GM21576 (cell line): Measurements from ENCODE around the gene SGTA.
A peak's percentile ranks its signal among the peaks of the same experiment; 100 is the strongest.
"Not testable (repeated sequence)": the region's sequence is repeated elsewhere in the genome, so short reads cannot be mapped to it uniquely, and the experiment has no call there.

Experiments
- ATAC-seq: cut with Tn5 transposase; IDR thresholded peaks from one replicate; pipeline ENCODE4 v1.9.1; 2021; ENCODE audit warnings: mild to moderate bottlenecking, moderate library complexity; ENCODE audit not compliant: unreplicated experiment

The SGTA gene, protein sequence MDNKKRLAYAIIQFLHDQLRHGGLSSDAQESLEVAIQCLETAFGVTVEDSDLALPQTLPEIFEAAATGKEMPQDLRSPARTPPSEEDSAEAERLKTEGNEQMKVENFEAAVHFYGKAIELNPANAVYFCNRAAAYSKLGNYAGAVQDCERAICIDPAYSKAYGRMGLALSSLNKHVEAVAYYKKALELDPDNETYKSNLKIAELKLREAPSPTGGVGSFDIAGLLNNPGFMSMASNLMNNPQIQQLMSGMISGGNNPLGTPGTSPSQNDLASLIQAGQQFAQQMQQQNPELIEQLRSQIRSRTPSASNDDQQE

DNA sequence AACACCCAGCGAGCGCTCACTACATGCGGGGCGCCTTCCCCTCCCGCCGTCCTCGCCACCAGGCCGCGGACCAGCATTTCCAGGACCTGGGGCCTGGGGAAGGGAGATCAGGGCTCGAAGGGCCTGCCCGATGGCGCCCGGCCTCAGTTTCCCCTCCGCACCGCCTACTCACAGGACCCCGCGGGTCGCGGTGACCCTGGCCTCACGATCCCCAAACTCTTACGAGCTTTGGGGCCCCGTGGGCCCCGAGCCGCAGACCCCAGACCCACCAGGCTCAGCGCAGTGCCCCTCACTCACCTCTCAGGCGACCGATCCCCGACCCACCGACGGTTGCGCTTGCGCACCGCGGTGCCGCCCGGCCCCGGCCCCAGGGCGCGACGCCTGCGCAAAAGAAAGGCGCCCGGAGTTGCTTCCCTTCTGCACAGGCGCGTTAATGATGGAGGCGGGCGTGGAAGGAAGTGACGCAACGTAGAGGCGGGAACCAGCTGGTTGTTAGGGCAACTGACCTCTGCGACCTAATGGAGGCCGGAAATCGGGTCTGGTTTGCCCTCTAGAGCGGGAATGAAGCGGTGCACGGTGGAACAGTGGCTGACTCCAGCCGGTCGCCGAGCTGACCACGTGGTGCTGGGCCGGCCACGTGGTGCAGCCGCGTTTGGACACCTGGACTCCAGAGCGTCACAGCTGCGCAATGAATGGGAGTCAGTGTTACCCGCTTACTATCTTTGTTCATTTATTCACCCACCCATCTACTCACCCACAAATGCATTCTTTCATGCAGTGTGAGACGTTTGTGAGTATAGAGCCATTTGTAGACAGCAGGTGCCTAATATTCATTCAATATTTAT is at the start of gene SGTA:
TSS of gene SGTA (minus strand) at position 338 of the 845 bp plus-strand sequence. CDS start 14,205 bp downstream, outside the sequence.
- ATAC-seq = peak; percentile 71

DNA sequence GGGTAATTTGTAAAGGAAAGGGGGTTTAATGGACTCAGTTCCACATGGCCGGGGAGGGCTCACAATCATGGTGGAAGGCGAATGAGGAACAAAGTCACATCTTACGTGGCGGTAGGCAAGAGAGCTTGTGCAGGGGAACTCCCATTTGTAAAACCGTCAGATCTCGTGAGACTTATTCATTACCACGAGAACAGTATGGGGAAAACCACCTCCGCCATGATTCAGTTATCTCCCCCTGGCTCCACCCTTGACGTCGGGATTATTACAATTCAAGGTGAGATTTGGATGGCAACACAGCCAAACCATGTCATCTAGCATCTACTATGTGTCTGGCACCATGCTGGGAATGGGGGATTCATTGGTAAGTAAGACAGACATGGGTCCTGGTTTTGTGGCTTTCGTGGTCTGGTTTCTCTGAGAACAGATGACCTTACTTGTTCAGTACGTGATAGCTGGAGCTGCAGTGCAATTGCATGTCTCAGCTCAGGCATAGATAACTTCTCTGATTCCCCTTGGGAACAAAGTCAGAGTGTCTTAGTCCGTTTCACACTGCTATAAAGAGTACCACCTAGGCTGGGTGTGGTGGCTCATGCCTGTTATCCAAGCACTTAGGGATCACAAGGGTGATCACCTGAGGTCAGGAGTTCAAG is 44.9 kb upstream of the SGTA start:
- ATAC-seq = no peak

DNA sequence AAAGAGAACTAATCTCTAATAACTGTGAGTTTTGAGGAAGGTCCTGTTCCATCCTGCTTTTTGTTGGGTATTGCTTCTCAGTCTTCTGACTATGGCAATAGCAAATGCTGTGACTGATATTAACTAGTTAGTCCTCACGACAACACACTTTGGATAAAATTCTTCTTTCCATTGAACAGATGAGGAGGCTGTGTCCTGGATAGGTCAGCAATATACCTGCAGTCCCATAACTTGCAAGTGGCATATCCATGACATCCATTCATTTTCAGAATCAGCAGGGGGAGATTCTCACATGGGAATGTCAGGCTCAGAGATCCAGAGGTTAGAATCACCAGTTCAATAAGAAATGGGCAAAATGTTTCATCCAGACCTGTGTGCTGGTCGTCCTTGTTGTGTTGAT is 43.9 kb upstream of the SGTA start:
- ATAC-seq = no peak

DNA sequence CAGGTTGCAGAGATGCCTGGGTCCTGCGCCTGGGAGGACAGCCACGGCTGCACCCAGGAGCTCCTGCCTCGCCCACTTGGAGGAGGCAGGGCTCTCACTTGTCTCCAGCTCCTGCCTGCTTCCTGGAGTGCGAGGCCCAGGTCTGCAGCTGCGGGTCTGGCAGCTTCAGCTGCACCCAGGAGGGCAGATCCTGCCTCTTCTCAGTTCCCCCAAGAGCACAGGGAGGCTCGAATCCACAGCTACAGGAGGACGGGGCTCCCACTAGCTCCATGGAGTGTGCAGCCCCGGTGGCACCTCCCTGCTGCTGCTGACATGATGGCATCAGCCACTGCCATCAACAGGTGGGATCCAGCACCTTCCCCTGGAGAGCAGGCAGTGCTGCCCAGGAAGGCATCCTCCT is 41.1 kb upstream of the SGTA start:
- no peak for ATAC-seq

DNA sequence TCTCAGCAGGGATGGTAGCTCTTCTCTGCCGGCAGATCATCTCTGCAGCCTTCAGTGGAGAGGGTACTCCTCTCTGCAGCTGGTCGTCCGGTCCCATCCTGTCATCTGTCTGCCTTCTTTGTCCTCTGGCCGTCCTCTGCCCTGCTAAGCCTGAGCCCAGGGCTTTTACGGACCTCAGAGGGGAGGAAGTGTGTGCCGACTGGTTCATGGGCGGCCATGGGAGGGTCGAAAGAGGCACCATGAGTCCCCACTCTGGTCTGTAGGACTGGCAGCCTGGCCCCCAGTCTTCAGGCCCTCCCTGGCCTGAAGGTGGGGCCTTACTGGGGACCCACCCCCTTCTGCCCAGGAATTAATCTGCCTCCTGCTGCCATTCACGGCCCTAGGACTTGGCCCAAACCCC is 40.6 kb upstream of the SGTA start:
- ATAC-seq = no peak

DNA sequence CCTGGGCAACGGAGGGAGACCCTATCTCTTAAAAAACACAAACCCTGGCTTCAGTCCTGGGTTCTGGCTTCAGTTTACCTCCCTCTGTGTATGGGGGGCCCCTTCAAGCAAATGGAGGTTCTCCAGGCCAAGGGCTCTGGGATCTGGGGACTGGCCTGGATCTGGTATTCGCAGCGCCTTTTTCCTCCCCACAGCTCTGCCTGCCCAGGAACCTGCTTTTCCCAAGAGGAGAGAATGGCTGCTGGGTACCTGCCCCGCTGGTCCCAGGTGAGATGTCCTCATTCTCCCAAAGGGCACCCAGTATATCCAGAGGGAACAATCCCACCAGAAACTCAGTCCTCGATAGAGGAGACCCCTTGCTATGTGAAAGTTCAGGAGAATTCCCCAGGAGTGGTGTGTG is 39.8 kb upstream of the SGTA start:
- no peak for ATAC-seq

DNA sequence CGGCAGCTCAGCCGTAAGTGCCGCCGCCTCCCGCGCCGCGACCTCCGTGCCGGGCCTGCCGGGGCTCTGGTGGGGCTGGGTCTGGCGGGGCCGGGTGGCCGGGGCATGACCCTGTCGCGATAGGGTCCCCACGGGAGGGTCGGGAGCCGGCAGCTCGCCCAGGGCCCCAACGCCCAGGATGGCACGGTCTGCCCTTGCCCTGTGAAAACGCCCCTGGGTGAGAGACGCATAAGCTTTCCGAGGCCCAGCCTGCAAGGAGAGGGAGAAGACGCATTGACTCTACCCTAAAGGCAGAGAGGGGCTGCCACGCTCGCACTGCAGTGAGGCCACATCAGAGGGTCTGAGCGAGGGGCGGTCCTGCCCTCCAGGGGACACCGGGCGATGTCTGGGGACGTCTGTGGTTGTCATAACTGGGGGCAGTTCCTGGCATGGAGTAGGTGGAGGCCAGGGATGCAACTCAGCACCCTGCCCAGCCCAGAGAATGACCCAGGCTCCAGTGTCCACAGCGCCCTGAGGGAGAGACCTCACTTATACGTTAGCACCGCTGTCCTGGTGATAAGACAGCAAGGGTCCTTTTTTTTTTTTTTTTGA is 37.1 kb upstream of the SGTA start:
- ATAC-seq = peak; percentile 9

DNA sequence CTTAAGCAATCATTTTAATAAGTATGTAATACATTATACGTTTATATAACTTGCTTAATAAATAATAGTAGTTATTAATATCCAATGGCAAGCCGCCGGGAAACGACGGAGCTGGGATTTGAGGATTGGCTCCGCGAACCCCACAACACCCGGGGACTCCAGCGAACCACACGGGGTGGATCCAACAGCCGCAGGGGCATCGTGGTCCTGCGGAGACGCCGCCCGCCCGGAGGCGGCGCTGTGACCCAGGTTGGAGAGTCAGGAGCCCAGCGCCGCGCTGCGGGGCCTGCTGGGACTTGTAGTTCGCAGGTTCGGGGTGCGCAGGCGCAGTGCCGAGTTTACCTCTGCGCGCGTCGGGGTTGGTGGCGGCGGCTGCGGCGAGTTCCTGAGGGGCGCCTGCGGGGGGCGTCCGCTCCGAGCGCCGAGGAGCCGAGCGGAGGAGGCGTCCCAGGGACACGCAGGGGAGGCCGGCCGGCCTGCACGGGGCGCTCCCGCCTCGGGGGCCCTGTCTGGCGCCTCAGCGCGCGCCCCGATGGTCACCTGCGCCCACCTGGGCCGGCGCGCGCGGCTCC is 36.6 kb upstream of the SGTA start, which contains the start of gene ZNF554:
TSS of gene ZNF554 (plus strand) at position 329 of the 572 bp plus-strand sequence. CDS start at position 533, 204 bp downstream.
- peak; percentile 88 for ATAC-seq

DNA sequence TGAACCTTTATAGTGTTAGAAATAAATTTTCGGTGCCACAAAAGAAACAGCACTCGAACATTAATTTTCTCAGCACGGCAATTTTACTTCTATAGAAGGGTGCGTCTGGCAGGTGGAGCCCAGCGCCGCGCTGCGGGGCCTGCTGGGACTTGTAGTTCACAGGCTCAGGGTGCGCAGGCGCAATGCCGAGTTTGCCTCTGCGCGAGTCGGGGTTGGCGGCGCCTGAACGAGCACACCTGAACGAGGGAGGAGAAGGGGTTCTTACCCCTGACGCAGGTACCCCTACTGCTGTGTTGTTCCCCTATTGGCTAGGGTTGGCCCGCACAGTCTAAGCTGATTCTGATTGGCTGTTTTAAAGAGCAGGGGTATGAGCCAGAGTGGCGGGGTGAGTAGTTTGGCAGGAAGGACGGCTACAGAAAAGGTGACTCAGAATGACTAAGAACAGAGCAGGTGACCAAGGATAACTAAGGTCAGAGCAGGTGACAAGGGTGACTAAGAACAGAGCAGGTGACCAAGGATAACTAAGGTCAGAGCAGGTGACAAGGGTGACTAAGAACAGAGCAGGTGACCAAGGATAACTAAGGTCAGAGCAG is 34.3 kb upstream of the SGTA start:
- not testable (repeated sequence) for ATAC-seq

DNA sequence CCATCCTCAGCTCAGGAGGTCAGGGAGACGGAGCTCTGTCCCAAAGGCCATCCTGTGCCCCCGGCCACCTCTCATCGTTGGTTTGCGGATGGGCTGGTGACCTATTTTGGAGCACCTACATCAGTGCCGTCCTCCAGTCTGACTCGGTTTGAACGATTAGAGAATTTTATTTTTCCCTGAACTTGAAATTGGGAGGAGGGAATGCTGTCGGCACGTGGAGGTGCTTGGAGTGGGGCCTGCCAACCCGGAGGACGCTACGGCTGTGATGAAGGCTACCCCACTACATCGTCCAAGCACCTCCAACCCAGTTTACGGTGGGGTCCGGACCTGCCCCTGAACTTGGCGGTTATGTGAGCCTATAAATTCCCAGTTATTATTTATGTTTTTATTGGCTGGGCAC is 33.6 kb upstream of the SGTA start:
- ATAC-seq = no peak

DNA sequence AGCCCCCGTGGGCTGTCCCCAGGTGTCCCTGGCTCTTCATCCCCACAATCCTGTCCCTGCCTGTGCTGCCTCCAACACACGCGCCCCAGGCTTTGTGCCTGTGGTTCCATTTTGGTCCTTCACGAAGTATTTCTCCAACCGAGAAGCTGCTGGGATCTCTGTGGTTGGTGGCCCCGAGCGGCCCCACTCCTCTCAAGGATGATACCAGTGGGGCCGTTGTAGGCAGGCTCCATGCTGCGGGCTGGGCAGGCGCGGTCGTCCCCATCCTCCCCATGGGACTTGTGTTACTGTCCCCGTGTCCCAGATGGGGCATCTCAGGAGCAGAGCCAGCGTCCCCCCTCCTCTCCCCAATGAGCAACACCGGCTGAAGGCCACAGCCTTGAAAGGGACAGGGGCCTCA is 32.9 kb upstream of the SGTA start:
- no peak for ATAC-seq

DNA sequence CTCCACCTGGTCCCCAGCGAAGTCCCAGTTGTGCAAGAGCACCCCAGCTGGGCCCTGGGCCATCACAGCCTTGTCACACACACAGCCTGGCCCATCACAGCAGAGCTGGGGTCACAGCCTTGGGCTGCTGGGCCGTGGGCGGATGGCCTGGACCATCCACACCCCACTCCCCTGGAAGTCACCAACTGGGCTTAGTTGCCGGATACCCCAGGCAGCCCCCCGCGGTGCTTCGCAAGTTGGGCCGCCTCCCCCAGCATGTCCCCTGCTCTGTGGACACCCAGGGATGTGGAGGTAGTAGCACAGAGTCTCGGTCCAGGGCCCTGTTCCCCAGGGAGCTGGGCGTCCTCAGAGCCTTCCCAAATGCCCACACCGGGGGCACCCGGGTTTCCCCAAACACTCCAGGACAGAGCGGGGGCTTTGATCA is 32.1 kb upstream of the SGTA start:
- ATAC-seq = no peak

DNA sequence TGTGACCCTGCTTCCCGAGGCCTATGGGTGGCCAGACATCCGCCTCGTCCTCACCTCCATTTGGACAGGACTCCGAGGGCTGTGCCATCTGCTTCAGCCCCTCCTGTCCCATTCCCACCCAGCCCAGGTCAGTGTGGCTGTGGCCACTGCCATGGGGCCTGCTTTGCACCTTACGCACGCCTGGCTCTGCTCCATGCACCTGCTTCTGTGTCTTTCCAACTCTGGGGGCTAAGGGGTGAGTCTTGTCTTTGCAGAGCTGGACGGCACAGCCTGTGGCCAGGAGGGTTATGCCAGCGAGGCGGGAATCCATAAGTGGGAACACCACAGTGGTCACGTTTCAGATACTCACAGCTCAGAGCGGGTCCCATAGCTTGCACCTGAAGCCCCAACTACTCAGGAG is 31.4 kb upstream of the SGTA start:
- no peak for ATAC-seq

DNA sequence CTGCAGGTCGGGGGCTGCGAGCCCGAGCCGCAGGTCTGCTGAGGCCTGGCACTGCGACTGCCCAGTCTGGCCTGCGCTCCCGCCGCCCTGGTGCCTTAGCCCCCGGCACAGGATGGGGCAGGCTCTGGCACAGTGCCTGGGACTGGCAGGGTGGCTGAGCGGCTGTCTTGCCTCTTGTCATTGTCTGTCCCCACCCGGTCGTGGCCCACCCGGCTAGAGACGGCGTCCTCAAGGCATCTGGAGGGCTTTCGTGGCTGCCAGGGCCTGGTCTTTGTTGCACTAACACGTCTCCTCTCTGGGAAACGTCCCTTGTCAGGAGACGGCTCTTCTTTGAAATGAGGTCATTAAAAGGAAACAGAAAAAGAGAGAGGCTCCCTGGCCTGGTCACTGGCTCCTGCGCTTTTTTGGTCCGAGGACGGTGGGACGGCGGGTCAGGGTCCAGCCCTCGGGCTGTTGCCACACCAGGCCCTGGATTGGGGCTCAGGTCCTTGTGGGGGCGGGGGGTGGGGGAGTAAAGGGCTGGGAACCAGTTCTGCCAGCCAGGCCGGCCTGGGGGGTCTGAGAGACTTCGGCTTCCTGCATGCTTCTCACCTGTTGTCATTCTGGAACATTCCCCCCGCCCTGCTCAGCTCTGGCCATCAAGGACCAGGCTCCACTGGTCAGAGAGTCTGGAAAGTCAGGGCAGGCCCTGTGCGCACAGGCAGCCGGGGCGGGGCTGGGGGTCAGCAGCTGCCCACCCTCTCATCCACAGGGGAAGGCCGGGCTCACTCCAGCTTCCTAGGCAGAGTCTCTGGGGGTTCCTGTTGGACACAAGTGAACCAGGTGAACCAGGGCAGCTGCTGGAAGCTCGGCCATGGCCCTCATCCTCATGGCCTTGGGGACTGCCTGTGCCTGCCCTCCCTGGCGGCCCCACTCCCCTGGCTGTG is 30.4 kb upstream of the SGTA start:
- no peak for ATAC-seq

DNA sequence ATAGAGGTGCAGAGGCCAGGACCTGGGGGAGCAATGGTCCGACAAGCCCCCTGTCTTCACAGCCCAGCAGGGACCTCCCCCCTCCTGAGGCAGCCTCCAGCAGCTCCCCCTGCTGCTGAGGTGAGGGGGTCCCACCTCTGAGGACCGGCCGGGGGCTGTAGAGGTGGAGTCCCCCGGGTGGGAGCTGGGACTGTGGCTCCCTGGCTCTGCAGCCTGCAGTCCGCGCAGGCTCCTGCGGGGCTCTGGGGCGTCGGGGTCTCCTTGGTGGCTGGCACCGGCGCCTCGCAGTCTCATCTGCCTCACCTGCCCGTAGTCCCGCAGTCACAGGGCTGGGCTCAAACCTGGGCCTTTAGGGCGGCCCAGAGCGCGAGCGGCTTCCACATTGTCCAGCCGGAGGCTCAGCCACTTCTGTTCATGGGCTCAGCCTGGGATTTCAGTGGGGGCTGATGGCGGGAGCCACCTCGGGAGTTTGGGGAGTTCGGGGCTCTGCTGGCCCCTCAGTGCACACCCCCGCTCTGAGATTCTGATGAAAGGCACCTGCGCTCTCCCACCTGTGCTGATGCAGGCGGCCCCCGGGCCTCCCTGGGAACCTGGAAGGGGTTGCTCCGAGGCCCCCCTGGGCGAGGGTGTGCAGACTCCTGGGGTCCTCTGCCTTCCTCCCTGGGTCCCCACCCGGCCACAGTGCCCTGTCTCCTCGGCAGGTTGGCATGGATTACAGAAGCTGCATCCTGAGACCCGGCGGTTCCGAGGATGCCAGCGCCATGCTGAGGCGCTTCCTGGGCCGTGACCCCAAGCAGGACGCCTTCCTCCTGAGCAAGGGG is 29.6 kb upstream of the SGTA start:
- ATAC-seq = no peak

DNA sequence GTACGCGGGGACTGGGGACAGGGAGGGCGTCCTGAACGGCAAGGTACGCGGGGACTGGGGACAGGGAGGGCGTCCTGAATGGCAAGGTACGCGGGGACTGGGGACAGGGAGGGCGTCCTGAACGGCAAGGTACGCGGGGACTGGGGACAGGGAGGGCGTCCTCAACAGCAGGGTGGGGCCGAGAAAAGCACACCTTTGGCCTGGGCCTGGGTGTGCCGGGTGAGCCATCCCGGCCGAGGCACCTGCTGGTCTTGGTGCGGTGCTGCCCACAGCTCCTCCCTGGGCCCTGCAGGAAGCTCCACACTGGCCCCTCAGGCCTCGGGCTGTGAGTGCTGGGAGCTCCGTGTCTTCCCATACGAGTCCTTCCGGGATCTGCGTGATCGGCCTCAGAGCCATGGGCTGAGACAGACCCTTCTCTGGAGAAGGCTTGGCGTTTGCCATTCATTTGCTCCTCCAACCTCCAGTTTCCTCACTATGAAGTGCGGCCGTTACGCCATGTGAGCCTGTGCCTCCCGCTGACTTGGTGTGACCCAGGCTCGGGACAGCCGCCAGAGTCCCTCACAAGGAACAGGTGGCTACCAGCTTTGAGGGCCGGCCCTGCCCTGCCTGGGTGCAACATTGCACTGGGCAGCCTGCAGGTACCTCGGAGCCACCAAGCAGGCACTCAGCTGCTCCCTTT is 28.8 kb upstream of the SGTA start:
- ATAC-seq = no peak

DNA sequence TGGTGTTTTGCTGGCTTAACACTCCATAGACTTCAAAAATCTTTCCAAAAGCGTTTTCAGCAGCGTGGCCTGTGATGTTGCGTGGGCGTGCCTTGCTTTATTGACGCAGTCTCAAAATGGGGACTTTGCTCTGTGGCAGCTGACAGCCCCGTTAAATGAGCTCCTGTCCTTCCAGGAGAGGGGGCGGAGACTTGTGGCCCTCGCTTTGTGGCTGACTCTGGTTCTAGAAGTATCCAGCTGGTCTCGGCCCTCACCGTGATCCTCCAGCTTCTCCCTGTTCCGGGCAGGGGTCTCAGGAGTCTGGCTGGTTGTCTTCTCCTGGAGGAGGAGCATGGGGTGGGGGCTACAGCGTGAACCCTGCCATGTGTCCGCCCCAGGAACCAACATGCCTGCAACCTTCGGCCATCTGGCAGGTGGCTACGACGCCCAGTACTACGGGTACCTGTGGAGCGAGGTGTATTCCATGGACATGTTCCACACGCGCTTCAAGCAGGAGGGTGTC is 28.2 kb upstream of the SGTA start:
- ATAC-seq = no peak
